ENCODE measurements around the gene INPP4B.

DNA sequence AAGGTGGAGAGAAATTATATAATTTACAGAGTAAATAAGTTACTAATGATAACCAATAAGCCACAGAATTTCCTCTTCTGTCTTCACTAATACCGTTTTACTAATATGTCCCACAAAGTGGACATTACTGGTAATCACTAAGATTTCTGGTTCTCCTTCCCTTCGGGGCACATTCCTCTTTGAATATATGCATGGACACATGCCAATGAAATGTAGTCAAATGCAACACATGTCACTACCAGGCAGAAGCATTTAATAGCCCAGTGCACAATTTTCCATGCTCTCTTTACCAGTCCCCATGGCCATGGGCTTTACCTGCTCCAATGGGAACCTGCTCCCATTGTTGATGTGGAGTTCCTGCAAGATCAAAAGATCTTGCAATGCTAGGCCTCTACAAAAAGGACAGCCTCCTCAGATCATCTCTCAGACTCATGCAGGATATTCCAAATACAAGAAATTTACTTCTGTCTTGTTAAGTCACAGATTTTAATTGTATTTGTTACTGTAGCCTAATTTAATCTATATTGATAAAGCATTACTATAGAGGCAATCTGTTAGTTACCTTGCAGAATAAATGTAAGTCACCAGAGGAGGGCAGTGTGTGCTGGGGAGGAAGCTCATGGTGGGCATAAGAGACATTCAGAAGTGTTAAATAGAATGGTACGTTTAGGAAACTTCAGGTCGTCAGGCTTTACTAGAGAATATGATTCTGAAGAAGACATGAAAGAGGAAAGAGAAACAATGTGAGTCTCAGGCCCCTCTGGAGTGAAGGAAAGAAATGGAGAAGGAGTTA lies 37.1 kb upstream of the INPP4B start:
- TF ChIP-seq, protein P1, sequence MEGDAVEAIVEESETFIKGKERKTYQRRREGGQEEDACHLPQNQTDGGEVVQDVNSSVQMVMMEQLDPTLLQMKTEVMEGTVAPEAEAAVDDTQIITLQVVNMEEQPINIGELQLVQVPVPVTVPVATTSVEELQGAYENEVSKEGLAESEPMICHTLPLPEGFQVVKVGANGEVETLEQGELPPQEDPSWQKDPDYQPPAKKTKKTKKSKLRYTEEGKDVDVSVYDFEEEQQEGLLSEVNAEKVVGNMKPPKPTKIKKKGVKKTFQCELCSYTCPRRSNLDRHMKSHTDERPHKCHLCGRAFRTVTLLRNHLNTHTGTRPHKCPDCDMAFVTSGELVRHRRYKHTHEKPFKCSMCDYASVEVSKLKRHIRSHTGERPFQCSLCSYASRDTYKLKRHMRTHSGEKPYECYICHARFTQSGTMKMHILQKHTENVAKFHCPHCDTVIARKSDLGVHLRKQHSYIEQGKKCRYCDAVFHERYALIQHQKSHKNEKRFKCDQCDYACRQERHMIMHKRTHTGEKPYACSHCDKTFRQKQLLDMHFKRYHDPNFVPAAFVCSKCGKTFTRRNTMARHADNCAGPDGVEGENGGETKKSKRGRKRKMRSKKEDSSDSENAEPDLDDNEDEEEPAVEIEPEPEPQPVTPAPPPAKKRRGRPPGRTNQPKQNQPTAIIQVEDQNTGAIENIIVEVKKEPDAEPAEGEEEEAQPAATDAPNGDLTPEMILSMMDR (conservative IDR thresholded peaks at IDR 0.05 in 1 of 2, IDR thresholded peaks at IDR 0.05 in 1 of 2; ENCODE audit: low read depth in 1 of 2, low read length in 2 of 2) = peak in 1 of 2 donors; percentile 41
- TF ChIP-seq EZH2 (IDR thresholded peaks at IDR 0.05; ENCODE audit: low read length, missing control alignments) = no peak

Measured in fibroblast of lung (primary cell).